Aorta (tissue), 5 donors: ENCODE measurements around the gene XYLT1. TPM values are rescaled to one million over a fixed set of nuclear protein-coding genes. Genes with fewer than 3 reads are reported as not detected.
"Not testable (repeated sequence)": the region's sequence is repeated elsewhere in the genome, so short reads cannot be mapped to it uniquely, and the experiment has no call there.

Experiments
- ATAC-seq: fragments of 200-7000 bp; cut with Tn5 transposase; one replicate; pipeline ENCODE4 v1.9.1; 2022; ENCODE audit warnings: moderate library complexity; ENCODE audit not compliant: low FRiP score
- DNase-seq, 2 donors: peaks; one replicate each; pipeline ENCODE4 v3.0.0-alpha.2; 2020
- H3K27ac ChIP-seq, 2 donors: one replicate each; pipeline ENCODE4 v1.5.1; 2013; ENCODE audit warnings: low read length in 2 of 2, mild to moderate bottlenecking in 2 of 2, moderate library complexity in 2 of 2, control low read depth in 1 of 2, inconsistent platforms in 1 of 2, low read depth in 1 of 2
- H3K27me3 ChIP-seq, 2 donors: one replicate each; pipeline ENCODE4 v1.6.1; 2013; ENCODE audit warnings: control low read depth in 1 of 2, low read length in 1 of 2, mild to moderate bottlenecking in 1 of 2, moderate library complexity in 1 of 2; ENCODE audit not compliant: insufficient read depth in 2 of 2, control insufficient read depth in 1 of 2
- H3K36me3 ChIP-seq, 2 donors: one replicate each; pipeline ENCODE4 v1.6.1; 2013; ENCODE audit warnings: control low read depth in 1 of 2, low read length in 1 of 2, mild to moderate bottlenecking in 1 of 2; ENCODE audit not compliant: insufficient read depth in 2 of 2, control insufficient read depth in 1 of 2
- H3K4me1 ChIP-seq, 2 donors: one replicate each; pipeline ENCODE4 v1.6.1; 2013; ENCODE audit warnings: low read length in 2 of 2, control low read depth in 1 of 2, mild to moderate bottlenecking in 1 of 2, moderate library complexity in 1 of 2; ENCODE audit not compliant: insufficient read depth in 2 of 2, control insufficient read depth in 1 of 2
- H3K4me3 ChIP-seq, 2 donors: one replicate each; pipeline ENCODE4 v1.5.1; 2013; ENCODE audit warnings: low read length in 2 of 2, control low read depth in 1 of 2, mild to moderate bottlenecking in 1 of 2
- H3K9me3 ChIP-seq: one replicate; pipeline ENCODE4 v1.6.1; 2013; ENCODE audit warnings: mild to moderate bottlenecking, low read length; ENCODE audit not compliant: control insufficient read depth
- WGBS, 2 donors: extraction: QIAGEN DNeasy Blood & Tissue Kit; methylation state at CpG; one replicate each; pipeline ENCODE4 v1.1.7; 2013; 5-methylcytosine and 5-hydroxymethylcytosine counted together
- intact Hi-C, 2 donors: fragments of 100-400 bp; cut with DNase I; formaldehyde crosslinking; loops; one replicate each; pipeline versions ENCODE4 v1.14.2 to v1.15.0; 2022
- polyA plus RNA-seq, 2 donors: library from polyadenylated mRNA; stranded (reverse); fragments of 200-250 nt; gene quantifications; one replicate each; pipeline ENCODE4 v1.2.3, GENCODE V29; 2013
- total RNA-seq, 2 donors: library from RNA; stranded (reverse); fragmentation: NEBNext Ultra II Directional; extraction: Animal tissue kit (Norgen Biotek cat#: 25700); gene quantifications; one replicate each; pipeline ENCODE4 v1.2.1, GENCODE V29; 2021
- donor health status: healthy with polysubstance abuse.
- donor health status: Bipolar disorder and iron deficiency.
- donor health status: DM: no; HTN: no; CAD: no.
- donor health status: DM: no; HTN: no; CAD: no.
- donor health status: DM: yes; HTN: yes; CAD: no.

The XYLT1 gene
- total and polyA plus RNA-seq, 4 donors: 1.3 to 15.9 (median 8.6) TPM

DNA sequence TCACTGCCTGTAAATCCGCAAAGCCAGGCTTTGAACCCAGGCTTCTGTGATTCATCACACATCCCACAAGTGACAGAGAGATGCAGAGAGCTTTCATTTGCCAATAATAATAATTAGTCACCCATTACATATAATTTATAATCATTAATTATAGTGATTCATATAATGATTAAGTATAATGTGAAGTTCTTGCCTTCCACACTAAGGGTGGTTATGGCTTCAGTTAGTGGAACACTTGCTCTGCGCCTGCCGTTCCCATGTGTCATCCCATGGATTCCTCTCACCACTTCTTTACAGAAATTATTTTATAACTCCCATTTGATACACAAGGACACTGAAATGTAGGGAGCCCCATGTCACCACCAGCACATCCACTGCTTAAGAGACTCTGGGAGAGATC is 39.8 kb upstream of the XYLT1 start:
- H3K9me3 ChIP-seq: peaks cover 2% of the 10 kb centered on the region
- H3K27ac ChIP-seq: no peak overlapping the region
- DNase-seq (no peak), ATAC-seq (no peak)
- intact Hi-C loops: no loop called here
- no peaks in the 10 kb centered on the region for H3K4me1 ChIP-seq
- no peaks in the 10 kb centered on the region for H3K36me3 ChIP-seq
- H3K4me3 ChIP-seq: no peak overlapping the region
- H3K27me3 ChIP-seq: no peaks in the 10 kb centered on the region
- 88 to 89% methylated on average over 3 of the region's 3 CpGs for WGBS, 2 donors

DNA sequence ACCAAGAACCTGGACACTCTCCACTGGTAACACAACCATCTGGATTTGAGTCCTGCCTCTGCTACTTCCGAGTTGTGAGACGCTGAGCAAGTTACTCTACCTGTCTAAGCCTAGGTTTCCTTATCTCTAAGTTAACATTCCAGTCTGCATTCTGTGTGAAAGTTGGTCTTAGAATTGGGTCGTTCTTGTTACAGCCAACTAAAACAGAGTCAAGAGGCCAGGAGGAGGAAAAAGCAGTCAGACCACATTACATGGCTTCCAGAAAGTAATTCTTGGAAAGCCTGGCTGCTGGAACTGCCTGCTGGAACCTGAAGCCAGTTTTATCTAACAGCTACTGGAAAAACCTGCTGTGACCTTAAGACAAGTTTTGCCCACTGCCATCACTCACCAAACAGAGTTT is 38.4 kb upstream of the XYLT1 start:
- H3K27me3 ChIP-seq: no peaks in the 10 kb centered on the region
- no peak overlapping the region for H3K4me3 ChIP-seq
- WGBS, 2 donors: 2 to 8% methylated on average over 3 of the region's 3 CpGs
- ATAC-seq (no peak), DNase-seq (no peak)
- no peaks in the 10 kb centered on the region for H3K36me3 ChIP-seq
- H3K9me3 ChIP-seq: peaks cover 2% of the 10 kb centered on the region
- no peaks in the 10 kb centered on the region for H3K4me1 ChIP-seq
- no peak overlapping the region for H3K27ac ChIP-seq
- intact Hi-C loops: no loop called here

DNA sequence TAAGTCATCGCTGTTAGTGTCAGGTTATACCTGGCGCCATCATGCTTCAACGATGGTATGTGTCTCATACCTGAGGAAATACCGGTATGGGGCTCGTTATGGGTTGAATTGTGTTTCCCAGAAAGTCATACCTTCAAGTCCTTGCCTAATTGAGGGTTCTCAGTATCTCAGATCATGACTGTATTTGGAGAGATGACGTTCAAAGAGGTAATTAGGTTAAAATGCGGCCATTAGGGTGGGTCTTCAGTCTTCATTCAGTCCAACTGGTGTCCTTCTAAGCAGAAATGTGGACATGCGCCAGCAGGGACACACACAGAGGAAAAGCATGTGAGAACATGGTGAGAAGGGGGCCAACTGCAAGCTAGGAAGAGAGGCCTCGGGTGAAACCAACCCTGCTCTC is 37.5 kb upstream of the XYLT1 start:
- WGBS, 2 donors: 90 to 92% methylated on average over 9 of the region's 9 CpGs
- Histone ChIP-seq H3K9me3 (peaks cover 2% of the 10 kb centered on the region), H3K27me3 (no peaks in the 10 kb centered on the region), H3K4me1 (no peaks in the 10 kb centered on the region), H3K36me3 (no peaks in the 10 kb centered on the region), H3K27ac (no peak overlapping the region), H3K4me3 (no peak overlapping the region)
- ATAC-seq: no peak
- intact Hi-C loops: no loop called here
- no peak for DNase-seq

GRCh38 chr16:17507516-17507915 is 36.8 kb upstream of the XYLT1 start:
- 77 to 81% methylated on average over 8 of the region's 8 CpGs for WGBS, 2 donors
- DNase-seq, H3K36me3 ChIP-seq, intact Hi-C loops, H3K4me1 ChIP-seq, H3K27me3 ChIP-seq, H3K27ac ChIP-seq, ATAC-seq, H3K4me3 ChIP-seq, H3K9me3 ChIP-seq: not testable (repeated sequence)

DNA sequence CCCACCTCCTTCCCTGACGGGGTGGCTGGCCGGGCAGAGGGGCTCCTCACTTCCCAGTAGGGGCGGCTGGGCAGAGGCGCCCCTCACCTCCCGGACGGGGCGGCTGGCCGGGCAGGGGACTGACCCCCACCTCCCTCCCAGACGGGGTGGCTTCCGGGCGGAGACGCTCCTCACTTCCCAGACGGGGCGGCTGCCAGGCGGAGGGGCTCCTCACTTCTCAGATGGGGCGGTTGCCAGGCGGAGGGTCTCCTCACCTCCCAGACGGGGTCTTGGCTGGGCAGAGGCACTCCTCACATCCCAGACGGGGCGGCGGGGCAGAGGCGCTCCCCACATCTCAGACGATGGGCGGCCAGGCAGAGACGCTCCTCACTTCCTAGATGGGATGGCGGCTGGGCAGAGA is 35.1 kb upstream of the XYLT1 start:
- H3K27me3 ChIP-seq, H3K27ac ChIP-seq, H3K9me3 ChIP-seq, ATAC-seq, H3K36me3 ChIP-seq, DNase-seq, H3K4me1 ChIP-seq, intact Hi-C loops, H3K4me3 ChIP-seq: not testable (repeated sequence)
- WGBS, 2 donors: 94 to 99% methylated on average over 15 to 24 of the region's 26 CpGs

DNA sequence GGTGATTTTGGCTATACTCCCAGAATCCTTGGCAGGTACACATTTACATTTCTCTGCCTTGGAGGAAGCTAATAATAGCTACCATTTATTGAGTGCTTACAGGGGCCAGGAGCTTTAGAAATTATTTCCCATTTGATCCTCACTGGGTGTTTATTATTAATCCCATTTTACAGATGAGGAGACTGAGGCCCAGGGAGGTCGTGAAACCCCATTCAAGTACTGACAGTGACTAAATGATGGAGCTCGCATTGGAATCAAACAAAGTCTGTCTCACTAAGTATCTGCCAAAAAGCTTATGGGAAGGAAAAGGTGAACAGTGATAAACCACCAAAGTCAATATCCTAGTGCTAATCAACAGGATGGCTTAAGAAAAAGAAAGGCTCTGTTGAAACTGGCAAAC is 33.3 kb upstream of the XYLT1 start:
- Histone ChIP-seq H3K36me3 (no peaks in the 10 kb centered on the region), H3K9me3 (no peaks in the 10 kb centered on the region), H3K27ac (no peak overlapping the region), H3K27me3 (peaks cover 0 to 3% of the 10 kb centered on the region in 2 donors), H3K4me3 (no peak overlapping the region), H3K4me1 (no peaks in the 10 kb centered on the region)
- no peak for ATAC-seq
- no peak for DNase-seq
- WGBS, 2 donors: 67 to 69% methylated on average over 2 of the region's 2 CpGs
- intact Hi-C loops: no loop called here

DNA sequence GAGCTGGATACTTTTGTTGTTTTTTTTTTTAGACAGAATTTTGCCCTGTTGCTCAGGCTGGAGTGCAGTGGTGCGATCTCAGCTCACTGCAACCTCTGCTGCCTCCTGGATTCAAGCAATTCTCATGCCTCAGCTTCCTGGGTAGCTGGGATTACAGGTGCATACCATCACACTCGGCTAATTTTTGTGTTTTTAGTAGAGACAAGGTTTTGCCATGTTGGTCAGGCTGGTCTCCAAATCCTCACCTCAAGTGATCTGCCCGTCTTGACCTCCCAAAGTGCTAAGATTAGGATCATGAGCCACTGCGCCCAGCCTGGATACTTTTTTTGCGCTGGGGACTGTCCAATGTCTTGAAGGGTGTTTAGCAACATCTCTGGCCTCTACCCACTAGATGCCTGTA is 32.6 kb upstream of the XYLT1 start:
- H3K4me3 ChIP-seq: no peak overlapping the region
- H3K36me3 ChIP-seq: no peaks in the 10 kb centered on the region
- 74 to 78% methylated on average over 5 of the region's 5 CpGs for WGBS, 2 donors

GRCh38 chr16:17501321-17501720 is 30.6 kb upstream of the XYLT1 start:
- Histone ChIP-seq H3K4me3 (no peak overlapping the region), H3K27ac (no peak overlapping the region), H3K4me1 (no peaks in the 10 kb centered on the region), H3K36me3 (no peaks in the 10 kb centered on the region), H3K9me3 (no peaks in the 10 kb centered on the region), H3K27me3 (peaks cover 0 to 3% of the 10 kb centered on the region in 2 donors)
- ATAC-seq (no peak), DNase-seq (no peak)
- intact Hi-C loops: no loop called here
- 79 to 85% methylated on average over 9 of the region's 9 CpGs for WGBS, 2 donors

More for the DNA sequence above, 32.6 kb upstream of the XYLT1 start:
- Histone ChIP-seq H3K27ac (no peak overlapping the region), H3K4me1 (no peaks in the 10 kb centered on the region), H3K27me3 (peaks cover 0 to 3% of the 10 kb centered on the region in 2 donors), H3K9me3 (no peaks in the 10 kb centered on the region)
- intact Hi-C loops: no loop called here
- ATAC-seq (no peak), DNase-seq (no peak)

GRCh38 chr16:17499223-17499902 is 28.6 kb upstream of the XYLT1 start:
- Histone ChIP-seq H3K4me3 (no peak overlapping the region), H3K27ac (no peak overlapping the region), H3K4me1 (no peaks in the 10 kb centered on the region), H3K36me3 (no peaks in the 10 kb centered on the region), H3K9me3 (no peaks in the 10 kb centered on the region), H3K27me3 (peaks cover 0 to 3% of the 10 kb centered on the region in 2 donors)
- ATAC-seq (no peak), DNase-seq (no peak)
- intact Hi-C loops: no loop called here
- WGBS, 2 donors: 38 to 40% methylated on average over 2 of the region's 2 CpGs
